ENCODE measurements around the gene ACVR1.

The ACVR1 gene

DNA sequence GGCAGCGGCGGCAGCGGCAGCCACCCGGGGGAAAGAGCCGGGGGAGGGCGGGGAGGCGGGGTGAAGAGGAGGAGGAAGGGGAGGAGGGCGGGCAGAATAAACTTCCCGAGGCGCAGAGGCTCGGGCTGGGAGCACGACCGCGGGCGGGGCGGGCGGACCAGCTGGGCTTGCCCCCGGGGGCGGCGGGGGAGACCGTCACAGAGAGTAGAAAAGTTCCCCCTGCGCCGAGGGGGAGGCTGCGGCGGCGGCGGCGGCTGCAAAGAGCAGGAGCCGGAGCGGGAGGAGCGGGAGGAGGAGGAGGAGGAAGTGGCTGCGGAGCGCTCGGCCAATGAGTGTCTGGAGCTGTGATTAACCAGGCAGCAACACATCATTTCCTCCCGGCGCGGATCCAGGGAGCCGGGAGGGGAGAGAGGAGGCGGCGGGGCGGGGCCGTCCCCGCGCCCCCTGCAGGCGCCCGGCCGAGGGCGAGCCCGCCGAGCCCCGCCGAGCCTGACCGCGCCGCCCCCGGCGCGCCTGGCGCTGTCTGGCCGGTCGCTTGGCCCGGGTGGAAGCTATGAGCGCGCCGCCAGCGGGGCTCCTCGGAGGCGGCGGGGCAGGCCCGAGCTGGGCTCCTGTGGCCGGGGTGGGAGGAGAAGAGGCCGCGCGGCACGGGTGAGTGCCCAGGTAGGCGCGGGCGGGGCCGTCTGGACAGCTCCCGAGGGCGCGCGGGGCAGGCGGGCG lies at the start of gene ACVR1:
Gene ACVR1, minus strand, starts transcription at position 265 of the 720 bp plus-strand sequence. CDS start 76,837 bp downstream, outside the sequence.
- TF ChIP-seq, protein P1, sequence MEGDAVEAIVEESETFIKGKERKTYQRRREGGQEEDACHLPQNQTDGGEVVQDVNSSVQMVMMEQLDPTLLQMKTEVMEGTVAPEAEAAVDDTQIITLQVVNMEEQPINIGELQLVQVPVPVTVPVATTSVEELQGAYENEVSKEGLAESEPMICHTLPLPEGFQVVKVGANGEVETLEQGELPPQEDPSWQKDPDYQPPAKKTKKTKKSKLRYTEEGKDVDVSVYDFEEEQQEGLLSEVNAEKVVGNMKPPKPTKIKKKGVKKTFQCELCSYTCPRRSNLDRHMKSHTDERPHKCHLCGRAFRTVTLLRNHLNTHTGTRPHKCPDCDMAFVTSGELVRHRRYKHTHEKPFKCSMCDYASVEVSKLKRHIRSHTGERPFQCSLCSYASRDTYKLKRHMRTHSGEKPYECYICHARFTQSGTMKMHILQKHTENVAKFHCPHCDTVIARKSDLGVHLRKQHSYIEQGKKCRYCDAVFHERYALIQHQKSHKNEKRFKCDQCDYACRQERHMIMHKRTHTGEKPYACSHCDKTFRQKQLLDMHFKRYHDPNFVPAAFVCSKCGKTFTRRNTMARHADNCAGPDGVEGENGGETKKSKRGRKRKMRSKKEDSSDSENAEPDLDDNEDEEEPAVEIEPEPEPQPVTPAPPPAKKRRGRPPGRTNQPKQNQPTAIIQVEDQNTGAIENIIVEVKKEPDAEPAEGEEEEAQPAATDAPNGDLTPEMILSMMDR (IDR thresholded peaks at IDR 0.05; ENCODE audit: borderline replicate concordance, insufficient read depth, low read depth, low read length), result peak; percentile 43; the same call in 1 of the 2 replicates
- peak within 1 kb of the TSS; percentile 51 for H3K4me3 ChIP-seq (ENCODE audit: low read depth, low read length)

DNA sequence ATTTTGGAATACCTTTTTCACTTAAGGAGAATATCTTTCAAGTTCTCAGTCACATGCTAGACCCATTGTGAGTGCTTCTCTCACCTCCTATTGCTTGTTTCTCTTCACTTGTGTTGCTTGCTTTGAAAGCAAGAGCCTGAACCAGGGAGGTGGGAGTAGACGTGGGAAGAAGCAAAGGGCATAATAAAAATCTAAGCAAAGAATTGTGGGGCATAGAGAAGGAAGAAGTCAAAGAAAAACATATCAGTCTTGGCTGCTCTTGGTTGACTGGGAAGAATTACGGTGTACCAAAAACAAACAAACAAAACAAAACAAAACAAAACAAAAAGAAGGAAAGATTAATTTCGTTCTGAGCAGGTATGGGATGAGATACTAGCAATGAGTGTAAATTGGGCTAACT lies 48.9 kb upstream of the ACVR1 start:
- TF ChIP-seq, protein P1 (IDR thresholded peaks at IDR 0.05; ENCODE audit: borderline replicate concordance, insufficient read depth, low read depth, low read length), result no peak
- no peak overlapping the region for H3K4me3 ChIP-seq (ENCODE audit: low read depth, low read length)

DNA sequence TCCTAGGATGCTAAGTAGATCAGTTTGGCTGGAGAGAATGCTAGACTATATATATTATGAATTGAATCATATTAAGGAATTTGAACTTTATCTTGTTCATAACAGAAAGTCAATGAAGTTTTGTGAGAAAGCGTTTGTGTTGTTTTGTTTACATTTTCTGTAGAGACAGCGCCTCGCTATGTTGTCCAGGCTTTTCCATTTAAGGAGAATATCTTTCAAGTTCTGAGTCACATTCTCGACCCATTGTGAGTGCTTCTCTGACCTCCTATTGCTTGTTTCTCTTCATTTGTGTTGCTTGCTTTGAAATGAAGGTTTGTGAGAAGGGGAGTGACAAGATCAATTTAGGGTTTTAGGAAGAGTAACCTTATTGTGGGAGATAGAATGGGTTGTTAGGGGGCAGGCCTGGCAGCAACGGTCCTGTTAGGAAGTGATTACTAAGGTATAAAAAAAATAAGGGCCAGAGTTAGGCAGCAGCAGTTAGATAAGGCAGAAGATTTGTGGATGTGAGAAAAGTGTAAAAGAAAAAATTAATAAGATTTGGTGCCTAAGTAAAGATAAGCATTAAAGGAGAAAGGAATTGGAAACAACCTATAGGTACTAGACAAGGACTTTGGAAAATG lies 47.6 kb upstream of the ACVR1 start:
- TF ChIP-seq, protein P1 (IDR thresholded peaks at IDR 0.05; ENCODE audit: borderline replicate concordance, insufficient read depth, low read depth, low read length), result no peak

DNA sequence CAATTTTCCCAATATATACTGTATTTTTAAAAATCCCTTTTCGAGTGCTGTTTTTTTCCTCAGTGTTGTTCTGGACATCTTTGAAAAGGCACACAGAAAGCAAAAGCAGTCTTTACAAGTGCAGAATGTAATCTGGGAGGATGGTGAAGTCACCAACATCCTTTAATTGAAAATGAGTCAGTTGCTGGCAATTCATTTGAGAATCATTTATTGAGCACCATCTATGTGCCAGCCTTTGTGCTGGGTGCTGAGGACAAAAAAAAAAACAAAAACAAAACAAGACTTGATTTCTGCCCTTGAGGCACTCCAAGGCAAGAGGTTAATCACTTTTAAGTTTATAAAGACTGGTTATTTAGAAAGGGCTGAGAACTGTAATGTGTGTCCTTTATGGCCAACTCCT lies 46.7 kb upstream of the ACVR1 start:
- TF ChIP-seq, protein P1 (IDR thresholded peaks at IDR 0.05; ENCODE audit: borderline replicate concordance, insufficient read depth, low read depth, low read length), result no peak
- H3K4me3 ChIP-seq (ENCODE audit: low read depth, low read length), result no peak overlapping the region

More for the DNA sequence above, 47.6 kb upstream of the ACVR1 start:
- no peak overlapping the region for H3K4me3 ChIP-seq (ENCODE audit: low read depth, low read length)

DNA sequence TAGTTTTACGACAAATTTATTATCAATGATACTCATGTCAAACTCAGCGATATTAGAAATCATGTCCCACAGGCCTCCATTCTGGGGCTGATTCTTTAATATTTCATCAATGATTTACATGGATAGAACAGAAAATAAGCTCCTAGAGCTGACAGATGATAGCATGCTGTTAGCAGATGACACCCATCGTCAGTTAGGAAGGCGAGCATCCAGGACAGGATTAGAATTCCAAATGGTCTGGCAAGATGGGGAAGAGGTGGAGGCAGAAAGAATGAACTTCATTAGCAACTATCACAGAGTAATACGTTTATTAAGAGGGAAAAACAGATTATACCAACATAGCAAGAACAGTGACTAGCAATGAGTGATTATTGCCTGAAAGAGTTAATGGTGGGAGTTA lies 46.2 kb upstream of the ACVR1 start:
- H3K4me3 ChIP-seq (ENCODE audit: low read depth, low read length), result no peak overlapping the region
- TF ChIP-seq, protein P1 (IDR thresholded peaks at IDR 0.05; ENCODE audit: borderline replicate concordance, insufficient read depth, low read depth, low read length), result no peak

DNA sequence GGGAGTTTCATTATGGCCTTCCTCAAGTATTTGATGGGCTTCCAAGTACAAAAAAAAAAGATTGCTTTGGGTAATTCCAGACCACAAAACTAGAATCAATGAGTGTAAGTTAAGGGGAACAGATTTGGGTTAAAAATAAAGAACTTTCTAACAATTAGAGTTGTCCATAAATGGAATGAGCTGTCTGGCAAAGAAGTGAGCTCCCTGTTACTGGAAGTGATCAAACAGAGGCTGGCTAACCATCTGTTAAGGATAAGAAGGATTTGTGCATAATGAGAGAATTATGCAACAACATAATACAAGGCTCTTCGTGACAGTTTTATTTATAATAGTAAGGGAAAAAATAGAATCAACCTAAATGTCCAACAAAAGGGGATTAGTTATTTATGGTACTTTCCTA lies 44.6 kb upstream of the ACVR1 start:
- H3K4me3 ChIP-seq (ENCODE audit: low read depth, low read length), result no peak overlapping the region
- TF ChIP-seq, protein P1 (IDR thresholded peaks at IDR 0.05; ENCODE audit: borderline replicate concordance, insufficient read depth, low read depth, low read length), result no peak

DNA sequence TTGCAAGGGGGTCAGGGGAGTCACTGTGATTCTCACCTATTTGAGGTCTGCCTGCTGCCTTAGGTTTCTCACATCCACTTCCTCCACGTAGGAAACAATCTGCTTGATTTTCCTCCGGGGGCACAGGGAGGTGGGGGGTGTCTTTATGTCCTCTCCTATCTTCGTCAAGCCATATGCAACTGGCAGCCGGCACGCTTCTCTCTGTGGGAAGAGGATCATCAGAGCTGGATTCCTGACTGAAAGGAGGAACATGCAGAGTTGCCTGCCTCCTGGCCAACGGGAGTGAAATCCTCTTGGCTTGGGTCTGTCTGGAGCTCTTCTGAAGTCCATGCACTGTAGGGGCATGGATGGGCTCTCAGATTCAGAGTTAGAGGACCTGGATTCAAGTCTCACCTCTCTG lies 43.1 kb upstream of the ACVR1 start:
- no peak overlapping the region for H3K4me3 ChIP-seq (ENCODE audit: low read depth, low read length)
- TF ChIP-seq, protein P1 (IDR thresholded peaks at IDR 0.05; ENCODE audit: borderline replicate concordance, insufficient read depth, low read depth, low read length), result no peak

Data from GM12875 (cell line).